Germinal center (tissue), 1 donor: ENCODE data around the gene ANKRD11.
"Not testable (repeated sequence)": the region's sequence is repeated elsewhere in the genome, so short reads cannot be mapped to it uniquely, and the experiment has no call there.

Source experiments
- DNase-seq: peaks from one replicate; pipeline ENCODE4 v3.0.0; 2012; ENCODE audit warnings: mixed read lengths, low spot score

Gene ANKRD11

GRCh38 chr16:89280546-89281188, 209.7 kb downstream of the ANKRD11 start:
- no peak for DNase-seq

GRCh38 chr16:89279666-89280481, 210.5 kb downstream of the ANKRD11 start:
- DNase-seq: no peak

- DNase-seq: no peak
These were observed 211.7 kb downstream of the ANKRD11 start for GRCh38 chr16:89278441-89279240.

- no peak for DNase-seq
These were observed 212.6 kb downstream of the ANKRD11 start for GRCh38 chr16:89277641-89278341.

GRCh38 chr16:89277049-89277448, 213.3 kb downstream of the ANKRD11 start:
- DNase-seq: no peak

GRCh38 chr16:89275837-89276720, 214.3 kb downstream of the ANKRD11 start:
- no peak for DNase-seq

GRCh38 chr16:89275284-89275584, 215.1 kb downstream of the ANKRD11 start:
- DNase-seq: no peak

- no peak for DNase-seq
These were observed 215.6 kb downstream of the ANKRD11 start for GRCh38 chr16:89274561-89275283.

GRCh38 chr16:89273741-89274472, 216.5 kb downstream of the ANKRD11 start:
- no peak for DNase-seq

GRCh38 chr16:89272631-89273030, 217.7 kb downstream of the ANKRD11 start:
- DNase-seq: no peak

GRCh38 chr16:89270666-89271345, 219.6 kb downstream of the ANKRD11 start:
- DNase-seq: no peak

GRCh38 chr16:89269805-89270665, 220.3 kb downstream of the ANKRD11 start:
- DNase-seq: no peak

- DNase-seq: no peak
These were observed 221.2 kb downstream of the ANKRD11 start for GRCh38 chr16:89268987-89269735.

GRCh38 chr16:89268585-89268984, 221.8 kb downstream of the ANKRD11 start:
- DNase-seq: no peak

GRCh38 chr16:89267746-89268145, 222.6 kb downstream of the ANKRD11 start:
- DNase-seq: not testable (repeated sequence)

GRCh38 chr16:89266521-89267134, 223.7 kb downstream of the ANKRD11 start:
- no peak for DNase-seq

- no peak for DNase-seq
These were observed 224.7 kb downstream of the ANKRD11 start for GRCh38 chr16:89265647-89266046.
